ENCODE results near the gene DCC.

DNA sequence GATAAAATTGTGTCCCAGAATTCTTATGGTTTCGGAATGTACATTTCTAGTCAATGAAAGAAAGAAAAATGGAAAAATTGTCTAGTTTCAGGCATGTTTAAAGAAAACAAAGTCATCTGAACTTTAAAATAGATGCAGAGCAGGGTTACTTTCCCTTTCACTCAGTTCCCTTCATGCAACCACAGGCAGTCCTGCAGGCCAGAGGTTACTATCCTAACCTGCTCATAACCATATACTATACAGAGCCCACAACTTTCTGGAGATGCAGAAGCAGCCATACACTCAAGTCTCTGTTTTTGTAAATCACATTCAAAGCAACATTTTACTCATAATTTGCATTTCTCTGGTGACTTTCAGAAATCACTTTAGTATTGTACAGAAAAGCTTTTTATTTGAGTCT, 1194.2 kb downstream of the DCC start:
- TF ChIP-seq, protein P1, sequence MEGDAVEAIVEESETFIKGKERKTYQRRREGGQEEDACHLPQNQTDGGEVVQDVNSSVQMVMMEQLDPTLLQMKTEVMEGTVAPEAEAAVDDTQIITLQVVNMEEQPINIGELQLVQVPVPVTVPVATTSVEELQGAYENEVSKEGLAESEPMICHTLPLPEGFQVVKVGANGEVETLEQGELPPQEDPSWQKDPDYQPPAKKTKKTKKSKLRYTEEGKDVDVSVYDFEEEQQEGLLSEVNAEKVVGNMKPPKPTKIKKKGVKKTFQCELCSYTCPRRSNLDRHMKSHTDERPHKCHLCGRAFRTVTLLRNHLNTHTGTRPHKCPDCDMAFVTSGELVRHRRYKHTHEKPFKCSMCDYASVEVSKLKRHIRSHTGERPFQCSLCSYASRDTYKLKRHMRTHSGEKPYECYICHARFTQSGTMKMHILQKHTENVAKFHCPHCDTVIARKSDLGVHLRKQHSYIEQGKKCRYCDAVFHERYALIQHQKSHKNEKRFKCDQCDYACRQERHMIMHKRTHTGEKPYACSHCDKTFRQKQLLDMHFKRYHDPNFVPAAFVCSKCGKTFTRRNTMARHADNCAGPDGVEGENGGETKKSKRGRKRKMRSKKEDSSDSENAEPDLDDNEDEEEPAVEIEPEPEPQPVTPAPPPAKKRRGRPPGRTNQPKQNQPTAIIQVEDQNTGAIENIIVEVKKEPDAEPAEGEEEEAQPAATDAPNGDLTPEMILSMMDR (IDR thresholded peaks at IDR 0.05 in 2 of 3, conservative IDR thresholded peaks at IDR 0.05 in 1 of 3; ENCODE audit: borderline replicate concordance in 1 of 3, insufficient read depth in 1 of 3, low read depth in 2 of 3, low read length in 2 of 3): no peak
- no peak for TF ChIP-seq POLR2AphosphoS5 (IDR thresholded peaks at IDR 0.05; ENCODE audit: low read depth, low read length)
- no peak for TF ChIP-seq SRF (IDR thresholded peaks at IDR 0.05; ENCODE audit: low read depth)
- no peak for TF ChIP-seq EZH2phosphoT487 (IDR thresholded peaks at IDR 0.05; ENCODE audit: borderline replicate concordance)
- no peak for TF ChIP-seq EGR1 (IDR thresholded peaks at IDR 0.05; ENCODE audit: low read depth)
- TF ChIP-seq, protein P2, sequence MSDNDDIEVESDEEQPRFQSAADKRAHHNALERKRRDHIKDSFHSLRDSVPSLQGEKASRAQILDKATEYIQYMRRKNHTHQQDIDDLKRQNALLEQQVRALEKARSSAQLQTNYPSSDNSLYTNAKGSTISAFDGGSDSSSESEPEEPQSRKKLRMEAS (IDR thresholded peaks at IDR 0.05): no peak
- TF ChIP-seq ZNF274 (IDR thresholded peaks at IDR 0.05; ENCODE audit: low read depth, low read length): no peak
- TF ChIP-seq, protein P3, sequence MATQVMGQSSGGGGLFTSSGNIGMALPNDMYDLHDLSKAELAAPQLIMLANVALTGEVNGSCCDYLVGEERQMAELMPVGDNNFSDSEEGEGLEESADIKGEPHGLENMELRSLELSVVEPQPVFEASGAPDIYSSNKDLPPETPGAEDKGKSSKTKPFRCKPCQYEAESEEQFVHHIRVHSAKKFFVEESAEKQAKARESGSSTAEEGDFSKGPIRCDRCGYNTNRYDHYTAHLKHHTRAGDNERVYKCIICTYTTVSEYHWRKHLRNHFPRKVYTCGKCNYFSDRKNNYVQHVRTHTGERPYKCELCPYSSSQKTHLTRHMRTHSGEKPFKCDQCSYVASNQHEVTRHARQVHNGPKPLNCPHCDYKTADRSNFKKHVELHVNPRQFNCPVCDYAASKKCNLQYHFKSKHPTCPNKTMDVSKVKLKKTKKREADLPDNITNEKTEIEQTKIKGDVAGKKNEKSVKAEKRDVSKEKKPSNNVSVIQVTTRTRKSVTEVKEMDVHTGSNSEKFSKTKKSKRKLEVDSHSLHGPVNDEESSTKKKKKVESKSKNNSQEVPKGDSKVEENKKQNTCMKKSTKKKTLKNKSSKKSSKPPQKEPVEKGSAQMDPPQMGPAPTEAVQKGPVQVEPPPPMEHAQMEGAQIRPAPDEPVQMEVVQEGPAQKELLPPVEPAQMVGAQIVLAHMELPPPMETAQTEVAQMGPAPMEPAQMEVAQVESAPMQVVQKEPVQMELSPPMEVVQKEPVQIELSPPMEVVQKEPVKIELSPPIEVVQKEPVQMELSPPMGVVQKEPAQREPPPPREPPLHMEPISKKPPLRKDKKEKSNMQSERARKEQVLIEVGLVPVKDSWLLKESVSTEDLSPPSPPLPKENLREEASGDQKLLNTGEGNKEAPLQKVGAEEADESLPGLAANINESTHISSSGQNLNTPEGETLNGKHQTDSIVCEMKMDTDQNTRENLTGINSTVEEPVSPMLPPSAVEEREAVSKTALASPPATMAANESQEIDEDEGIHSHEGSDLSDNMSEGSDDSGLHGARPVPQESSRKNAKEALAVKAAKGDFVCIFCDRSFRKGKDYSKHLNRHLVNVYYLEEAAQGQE (IDR thresholded peaks at IDR 0.05; ENCODE audit: low read depth): no peak
- TF ChIP-seq POLR2A (IDR thresholded peaks at IDR 0.05; ENCODE audit: borderline replicate concordance, extremely low read depth, insufficient read depth, insufficient read length): no peak

Data from HCT116 (cell line).